HG03280 (cell line): ENCODE data around the gene SPDYE16.
"Not testable (repeated sequence)": the region's sequence is repeated elsewhere in the genome, so short reads cannot be mapped to it uniquely, and the experiment has no call there.

Source experiments
- ATAC-seq: cut with Tn5 transposase; IDR thresholded peaks from one replicate; pipeline ENCODE4 v1.9.1; 2021; ENCODE audit warnings: mild to moderate bottlenecking, moderate library complexity; ENCODE audit not compliant: unreplicated experiment

The SPDYE16 gene

DNA sequence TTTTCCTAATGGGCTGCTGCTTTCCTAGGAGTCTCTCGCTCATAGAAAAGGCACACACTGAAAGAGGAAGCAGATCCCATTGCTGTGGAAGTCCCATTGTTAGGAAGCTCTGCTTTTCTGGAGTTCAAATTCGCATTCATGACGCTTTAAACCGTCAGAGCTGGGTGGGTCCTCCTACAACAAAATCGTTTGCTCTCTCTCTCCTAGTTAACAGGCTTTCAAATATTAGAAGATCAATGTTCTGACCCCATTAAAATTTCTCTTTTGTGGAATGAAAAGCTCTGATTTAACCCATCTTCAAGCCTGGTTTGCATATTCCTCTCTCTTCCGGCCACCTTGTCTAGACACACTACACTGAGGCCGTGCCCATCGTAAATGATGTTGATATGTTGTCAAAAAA lies at the start of gene SPDYE16:
SPDYE16 (minus strand) TSS at position 101 of the 400 bp plus-strand sequence. CDS start 1,838 bp downstream, outside the sequence.
- not testable (repeated sequence) for ATAC-seq

DNA sequence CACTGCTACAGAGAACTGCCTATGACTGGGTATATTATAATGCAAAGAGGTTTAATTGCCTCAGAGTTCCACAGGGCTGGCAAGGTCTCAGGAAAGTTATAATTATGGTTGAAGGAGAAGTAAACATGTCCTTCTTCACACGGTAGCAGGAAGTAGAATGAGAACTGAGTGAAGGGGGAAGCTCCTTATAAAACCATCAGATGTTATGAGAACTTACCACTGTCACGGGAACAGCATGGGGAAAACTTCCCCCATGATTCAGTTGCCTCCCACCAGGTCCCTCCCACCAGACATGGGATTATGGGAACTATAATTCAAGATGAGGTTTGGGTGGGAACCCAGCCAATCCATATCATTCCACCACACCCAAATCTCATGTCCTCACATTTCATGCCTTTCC lies 49.6 kb upstream of the SPDYE16 start:
- not testable (repeated sequence) for ATAC-seq

- peak; percentile 77 for ATAC-seq
Observed at GRCh38 chr7:76591602-76592304, 48.7 kb upstream of the SPDYE16 start.

- not testable (repeated sequence) for ATAC-seq
Observed at GRCh38 chr7:76591033-76591432, 47.9 kb upstream of the SPDYE16 start.

GRCh38 chr7:76588586-76588985 lies 45.5 kb upstream of the SPDYE16 start:
- ATAC-seq: not testable (repeated sequence)

DNA sequence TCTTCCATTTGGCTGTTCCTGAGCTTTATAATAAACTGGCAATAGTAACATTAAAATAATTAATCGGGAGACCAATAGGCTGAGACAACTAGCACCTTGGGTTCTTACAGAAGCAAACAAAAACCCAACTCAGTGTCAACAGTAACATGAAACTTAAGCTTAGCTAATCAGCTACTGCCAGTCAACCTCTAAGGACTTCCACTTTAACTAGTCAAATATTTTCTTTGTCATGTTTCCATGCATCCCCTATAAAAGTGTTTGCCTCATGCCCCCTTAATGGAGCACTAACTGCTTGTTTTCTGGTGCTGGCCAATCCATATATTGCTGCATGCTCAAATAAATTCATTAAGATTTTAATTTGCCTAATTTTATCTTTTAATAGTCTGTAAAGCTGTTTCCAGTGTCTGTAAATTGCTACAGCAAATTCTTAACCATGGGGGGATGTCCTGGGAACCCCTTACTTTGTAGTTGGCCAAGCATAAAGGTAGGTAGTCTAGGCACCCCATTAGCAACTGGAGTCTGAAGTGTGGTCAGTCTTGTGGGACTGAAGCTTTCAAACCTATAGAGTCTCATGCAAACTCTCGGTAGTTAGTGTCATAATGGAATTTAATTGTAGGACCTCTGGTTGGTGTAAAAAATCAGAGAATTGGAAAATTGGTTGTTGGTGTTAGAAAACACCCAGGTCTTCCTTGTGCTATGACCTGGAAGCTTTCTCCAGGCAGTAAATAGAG lies 43.7 kb upstream of the SPDYE16 start:
- ATAC-seq: not testable (repeated sequence)

- ATAC-seq: not testable (repeated sequence)
Observed at GRCh38 chr7:76583636-76584281, 40.7 kb upstream of the SPDYE16 start.

- ATAC-seq: not testable (repeated sequence)
Observed at GRCh38 chr7:76582848-76583631, 39.9 kb upstream of the SPDYE16 start.

- not testable (repeated sequence) for ATAC-seq
Observed at GRCh38 chr7:76575919-76576655, 33.0 kb upstream of the SPDYE16 start.

DNA sequence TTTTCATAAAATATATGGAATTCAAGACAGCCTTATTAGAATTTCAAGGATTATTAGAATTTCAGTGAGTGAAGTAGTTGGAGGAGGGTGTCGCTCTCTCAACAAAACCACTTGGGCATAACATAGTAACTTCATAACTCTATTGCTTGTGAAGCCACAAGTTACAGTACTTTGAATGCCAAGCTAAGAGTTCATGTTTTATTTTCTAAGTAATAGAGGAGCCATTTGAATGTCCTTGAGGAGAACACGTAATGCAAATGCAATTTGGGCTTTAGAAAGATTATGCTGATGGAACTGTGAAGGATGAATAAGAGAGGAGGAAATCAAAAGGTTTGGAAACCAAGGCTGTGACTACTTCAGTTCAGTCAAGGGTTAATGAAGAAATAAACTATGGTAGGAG lies 32.3 kb upstream of the SPDYE16 start:
- not testable (repeated sequence) for ATAC-seq

- ATAC-seq: not testable (repeated sequence)
Observed at GRCh38 chr7:76572296-76572695, 29.2 kb upstream of the SPDYE16 start.

GRCh38 chr7:76570324-76570775 lies 27.3 kb upstream of the SPDYE16 start:
- not testable (repeated sequence) for ATAC-seq

DNA sequence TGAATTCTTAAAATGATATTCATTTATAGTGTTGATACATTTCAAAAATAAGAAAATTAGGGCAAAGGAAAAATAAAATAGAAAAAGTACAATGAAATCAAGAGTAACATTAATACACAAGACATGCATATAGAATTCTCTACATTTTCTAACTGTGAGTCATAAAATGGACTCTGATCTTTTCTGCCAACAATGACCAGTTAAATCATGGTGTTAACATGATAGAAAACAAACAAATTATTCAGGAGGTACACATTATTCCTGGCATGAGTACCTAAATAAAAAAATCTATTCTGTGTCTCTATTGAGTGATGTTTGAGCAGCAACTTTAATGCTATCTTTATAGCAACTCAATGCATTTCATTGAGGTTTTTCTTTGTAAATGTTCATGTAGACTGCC lies 25.6 kb upstream of the SPDYE16 start:
- ATAC-seq: not testable (repeated sequence)

DNA sequence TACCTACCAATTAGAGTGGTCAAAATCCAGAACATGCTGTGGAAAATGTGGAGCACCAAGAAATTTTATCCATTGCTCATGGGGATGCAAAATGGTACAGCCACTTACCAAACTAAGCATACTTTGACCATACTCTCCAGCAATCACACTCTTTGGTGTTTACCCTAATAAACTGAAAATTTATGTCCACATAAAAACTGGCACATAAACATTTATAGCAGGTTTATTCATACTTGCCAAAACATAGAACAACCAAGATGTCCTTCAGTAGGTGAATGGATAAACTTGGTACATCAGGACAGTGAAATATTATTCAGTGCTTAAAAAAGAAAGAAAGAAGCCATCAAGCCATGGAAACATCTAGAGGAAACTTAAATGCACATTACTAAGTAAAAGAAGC lies 24.7 kb upstream of the SPDYE16 start:
- not testable (repeated sequence) for ATAC-seq

DNA sequence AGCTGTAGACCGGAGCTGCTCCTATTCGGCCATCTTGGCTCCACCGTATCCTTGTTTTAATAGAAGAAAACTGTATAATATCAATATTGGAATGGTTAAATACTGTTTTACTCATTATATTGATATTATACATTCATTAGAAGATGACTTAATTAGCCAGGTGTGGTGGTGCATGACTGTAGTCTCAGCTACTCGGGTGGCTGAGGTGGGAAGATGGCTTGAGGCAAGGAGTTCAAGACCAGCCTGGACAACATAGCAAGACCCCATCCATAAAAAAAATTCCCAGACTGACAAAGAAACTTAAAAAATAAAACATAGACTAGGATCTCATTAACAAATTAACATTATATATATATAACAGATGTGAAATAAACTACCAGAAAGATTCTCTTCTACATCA lies 24.2 kb upstream of the SPDYE16 start:
- not testable (repeated sequence) for ATAC-seq

- ATAC-seq: not testable (repeated sequence)
Observed at GRCh38 chr7:76565001-76565400, 21.9 kb upstream of the SPDYE16 start.

GRCh38 chr7:76561342-76561741 lies 18.2 kb upstream of the SPDYE16 start:
- not testable (repeated sequence) for ATAC-seq

GRCh38 chr7:76560157-76560556 lies 17.1 kb upstream of the SPDYE16 start:
- ATAC-seq: not testable (repeated sequence)

DNA sequence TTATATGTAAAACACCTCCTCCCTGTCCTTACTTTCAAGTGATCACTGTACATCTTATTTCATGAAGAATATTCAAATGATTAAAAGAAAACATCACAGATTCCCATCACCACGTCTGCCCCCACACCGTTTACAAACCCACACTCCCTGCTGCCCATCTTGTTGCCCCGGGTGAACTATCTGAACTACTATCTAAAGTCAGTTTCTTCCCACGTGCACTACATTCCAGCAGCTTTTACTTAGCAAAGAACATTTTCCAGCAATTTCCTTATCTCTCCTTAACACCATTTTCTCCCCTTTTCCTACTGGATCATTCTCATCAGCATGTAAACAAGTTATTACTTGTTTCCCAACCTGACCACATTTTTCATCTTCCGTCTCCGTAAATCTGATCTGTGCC lies 16.6 kb upstream of the SPDYE16 start:
- not testable (repeated sequence) for ATAC-seq

GRCh38 chr7:76551992-76552391 lies 8.9 kb upstream of the SPDYE16 start:
- ATAC-seq: not testable (repeated sequence)
